Neural cell (in vitro differentiated cells): ENCODE results near the gene MAEA.
"Not testable (repeated sequence)": the region's sequence is repeated elsewhere in the genome, so short reads cannot be mapped to it uniquely, and the experiment has no call there.

Source experiments
- CTCF ChIP-seq: fragments of 450-650 bp; IDR thresholded peaks from 2 replicates; pipeline ENCODE4 v1.5.1; 2014; ENCODE audit warnings: antibody characterized with exemption, mild to moderate bottlenecking, moderate library complexity; ENCODE audit not compliant: poor library complexity, severe bottlenecking
- POLR2AphosphoS5 ChIP-seq: IDR thresholded peaks from 2 replicates; pipeline ENCODE4 v1.6.1; 2012

- not testable (repeated sequence) for TF ChIP-seq POLR2AphosphoS5, CTCF
Measured at GRCh38 chr4:1333851-1334578, 44.3 kb downstream of the MAEA start.
